Colonic mucosa (tissue), 4 donors: ENCODE measurements around the gene DSC1. TPM values are rescaled to one million over a fixed set of nuclear protein-coding genes. Genes with fewer than 3 reads are reported as not detected.
A peak's percentile ranks its signal among the peaks of the same experiment; 100 is the strongest.

ENCODE experiments used
- DNase-seq: peaks from one replicate; pipeline ENCODE4 v3.0.0-alpha.2; 2020
- H3K27ac ChIP-seq: fragments of 200-600 bp; one replicate; pipeline ENCODE4 v1.8.0; 2021
- H3K27me3 ChIP-seq: fragments of 200-600 bp; one replicate; pipeline ENCODE4 v1.8.0; 2021
- H3K36me3 ChIP-seq: fragments of 200-600 bp; one replicate; pipeline ENCODE4 v1.8.0; 2021
- H3K4me1 ChIP-seq: fragments of 200-600 bp; one replicate; pipeline ENCODE4 v1.8.0; 2021; ENCODE audit warnings: mild to moderate bottlenecking
- H3K4me3 ChIP-seq: fragments of 200-600 bp; one replicate; pipeline ENCODE4 v1.8.0; 2021
- H3K9ac ChIP-seq, 2 donors: one replicate each; pipeline ENCODE4 v1.7.0; 2013; ENCODE audit warnings: control low read depth in 2 of 2, low read depth in 2 of 2, low read length in 2 of 2
- H3K9me3 ChIP-seq: fragments of 200-600 bp; one replicate; pipeline ENCODE4 v1.8.0; 2021
- CTCF ChIP-seq: fragments of 200-600 bp; IDR thresholded peaks from one replicate; pipeline ENCODE4 v1.8.0; 2022; ENCODE audit warnings: antibody characterized with exemption, mild to moderate bottlenecking
- intact Hi-C: fragments of 100-400 bp; cut with DNase I; formaldehyde crosslinking; loops from one replicate; pipeline ENCODE4 v1.14.1; 2022
- total RNA-seq, 2 donors: library from RNA; stranded (reverse); fragmentation: NEBNext Ultra II Directional in 1 of 2; extraction: Animal tissue kit (Norgen Biotek cat#: 25700) in 1 of 2; gene quantifications; one replicate each; pipeline ENCODE4 v1.2.1, GENCODE V29; 2021
- donor health status: healthy.
- donor health status: DM: no; HTN: no; CAD: no.
- donor health status: DM: no; HTN: no; CAD: no.

DSC1 gene
- total RNA-seq, 2 donors from 2014 or later, result 0.05 to 0.17 TPM

GRCh38 chr18:31102941-31103340 lies 59.7 kb downstream of the DSC1 start:
- Histone ChIP-seq H3K27ac (no peak overlapping the region), H3K36me3 (no peaks in the 10 kb centered on the region), H3K4me3 (no peak overlapping the region), H3K9ac (no peak overlapping the region), H3K27me3 (no peaks in the 10 kb centered on the region), H3K4me1 (no peaks in the 10 kb centered on the region), H3K9me3 (no peaks in the 10 kb centered on the region)
- no peak for DNase-seq
- intact Hi-C loops, result loop anchor here (5.0 kb wide), 1 partner anchor 94 kb away; no protein-coding TSS in a partner anchor
- no peak for TF ChIP-seq CTCF

GRCh38 chr18:31102025-31102684 lies 60.5 kb downstream of the DSC1 start, which contains the start of gene DSC2:
Gene DSC2 (minus strand): TSS chr18:31102421. CDS start chr18:31101971, 450 bp downstream.
- peak within 1 kb of the TSS; percentile 62 for H3K4me3 ChIP-seq
- no peaks in the 10 kb centered on the region for H3K9me3 ChIP-seq
- H3K27me3 ChIP-seq, result no peaks in the 10 kb centered on the region
- intact Hi-C loops, result loop anchor here (5.0 kb wide), 1 partner anchor 95 kb away; no protein-coding TSS in a partner anchor
- peak within 1 kb of the TSS; percentile 79 to 95 for H3K9ac ChIP-seq
- DNase-seq, result peak; percentile 88
- H3K27ac ChIP-seq, result peak within 1 kb of the TSS; percentile 94
- H3K4me1 ChIP-seq, result no peaks in the 10 kb centered on the region
- no peaks in the 10 kb centered on the region for H3K36me3 ChIP-seq
- no peak for TF ChIP-seq CTCF

GRCh38 chr18:31101183-31102024 lies 61.3 kb downstream of the DSC1 start:
- Histone ChIP-seq H3K4me1 (no peaks in the 10 kb centered on the region), H3K4me3 (peak overlapping the region; percentile 62), H3K9ac (peak overlapping the region; percentile 79 to 95), H3K27ac (peak overlapping the region; percentile 94), H3K27me3 (no peaks in the 10 kb centered on the region), H3K36me3 (no peaks in the 10 kb centered on the region), H3K9me3 (no peaks in the 10 kb centered on the region)
- TF ChIP-seq CTCF, result no peak
- intact Hi-C loops, result loop anchor here (5.0 kb wide), 1 partner anchor 96 kb away; no protein-coding TSS in a partner anchor
- DNase-seq, result peak; percentile 73

- intact Hi-C loops, result loop anchor here (5.0 kb wide), 1 partner anchor 97 kb away; no protein-coding TSS in a partner anchor
- Histone ChIP-seq H3K9ac (peak overlapping the region; percentile 79 to 95), H3K9me3 (no peaks in the 10 kb centered on the region), H3K4me1 (peaks cover 3% of the 10 kb centered on the region), H3K36me3 (no peaks in the 10 kb centered on the region), H3K4me3 (peak overlapping the region; percentile 62), H3K27me3 (no peaks in the 10 kb centered on the region), H3K27ac (peak overlapping the region; percentile 94)
- TF ChIP-seq CTCF, result no peak
- DNase-seq, result peak; percentile 68
Measured at GRCh38 chr18:31100436-31101182, 62.0 kb downstream of the DSC1 start.
